Peyer's patch (tissue), 4 donors: ENCODE measurements around the gene PRDM15. TPM values are rescaled to one million over a fixed set of nuclear protein-coding genes. Genes with fewer than 3 reads are reported as not detected.

ENCODE experiments used
- DNase-seq, 3 donors: peaks; one replicate each; pipeline ENCODE4 v3.0.0-alpha.2; 2017 to 2019
- H3K27ac ChIP-seq, 4 donors: fragments of 200-600 bp; sonication (generic); one replicate each; pipeline ENCODE4 v1.5.1; 2016 to 2019
- H3K27me3 ChIP-seq, 2 donors: fragments of 200-600 bp; sonication (generic); one replicate each; pipeline ENCODE4 v1.5.1; 2019
- H3K36me3 ChIP-seq, 3 donors: fragments of 200-600 bp; sonication (generic); one replicate each; pipeline ENCODE4 v1.5.1; 2016 to 2019
- H3K4me1 ChIP-seq, 4 donors: fragments of 200-600 bp; sonication (generic); one replicate each; pipeline ENCODE4 v1.5.1; 2016 to 2019
- H3K4me3 ChIP-seq, 4 donors: fragments of 200-600 bp; sonication (generic); 1 replicate in 3 of 4; 2 replicates in 1 of 4; pipeline ENCODE4 v1.5.1; 2016 to 2019; ENCODE audit warnings: mild to moderate bottlenecking in 1 of 4
- H3K9me3 ChIP-seq, 4 donors: fragments of 200-600 bp; sonication (generic); one replicate each; pipeline ENCODE4 v1.5.1; 2016 to 2019; ENCODE audit warnings: mild to moderate bottlenecking in 1 of 4
- CTCF ChIP-seq, 6 experiments: fragments of 450-650 bp in 4 of 6; fragments of 200-600 bp in 2 of 6; sonication (generic) in 1 of 6; IDR thresholded peaks; one replicate each; pipeline ENCODE4 v1.5.1; 2017 to 2019; ENCODE audit warnings: antibody characterized with exemption in 6 of 6, mild to moderate bottlenecking in 3 of 6, moderate library complexity in 1 of 6
- POLR2A ChIP-seq, 2 donors: fragments of 450-650 bp; IDR thresholded peaks; one replicate each; pipeline ENCODE4 v1.5.1; 2017; ENCODE audit warnings: antibody characterized with exemption in 2 of 2, mild to moderate bottlenecking in 2 of 2, moderate library complexity in 2 of 2
- total RNA-seq, 4 donors: library from RNA; depleted of rRNA; stranded (reverse); fragments of >200 nt; gene quantifications; one replicate each; pipeline ENCODE4 v1.1.0, GENCODE V29; 2016

Gene PRDM15
- total RNA-seq, 4 donors from 2014 or later, result 9.3 to 47.9 (median 16.9) TPM

- Histone ChIP-seq H3K9me3 (no peaks in the 10 kb centered on the region), H3K27ac (no peak overlapping the region), H3K4me3 (no peak overlapping the region), H3K4me1 (peaks cover 0 to 5% (median 0%) of the 10 kb centered on the region in 4 donors), H3K27me3 (no peaks in the 10 kb centered on the region), H3K36me3 (peaks cover 0 to 23% (median 0%) of the 10 kb centered on the region in 3 donors)
- TF ChIP-seq POLR2A (IDR thresholded peaks at IDR 0.05), result no peak
- TF ChIP-seq CTCF (IDR thresholded peaks at IDR 0.05), result no peak
- DNase-seq, result no peak
Observed at GRCh38 chr21:41799763-41800162, 79.4 kb downstream of the PRDM15 start.

GRCh38 chr21:41798326-41798725 lies 80.8 kb downstream of the PRDM15 start:
- no peak for DNase-seq
- no peak for TF ChIP-seq POLR2A (IDR thresholded peaks at IDR 0.05)
- no peak for TF ChIP-seq CTCF (IDR thresholded peaks at IDR 0.05)
- Histone ChIP-seq H3K4me1 (peaks cover 0 to 2% (median 0%) of the 10 kb centered on the region in 4 donors), H3K4me3 (no peak overlapping the region), H3K27ac (no peak overlapping the region), H3K27me3 (no peaks in the 10 kb centered on the region), H3K9me3 (no peaks in the 10 kb centered on the region), H3K36me3 (peaks cover 0 to 23% (median 0%) of the 10 kb centered on the region in 3 donors)

GRCh38 chr21:41796476-41797080 lies 82.6 kb downstream of the PRDM15 start:
- peaks cover 0 to 23% (median 0%) of the 10 kb centered on the region in 3 donors for H3K36me3 ChIP-seq
- no peaks in the 10 kb centered on the region for H3K27me3 ChIP-seq
- H3K9me3 ChIP-seq, result peaks cover 0 to 7% (median 2%) of the 10 kb centered on the region in 4 donors
- DNase-seq, result no peak
- no peak for TF ChIP-seq POLR2A (IDR thresholded peaks at IDR 0.05)
- TF ChIP-seq CTCF (IDR thresholded peaks at IDR 0.05), result no peak
- H3K4me1 ChIP-seq, result no peaks in the 10 kb centered on the region
- H3K27ac ChIP-seq, result no peak overlapping the region
- H3K4me3 ChIP-seq, result no peak overlapping the region

GRCh38 chr21:41795726-41796125 lies 83.4 kb downstream of the PRDM15 start:
- Histone ChIP-seq H3K36me3 (peaks cover 0 to 17% (median 0%) of the 10 kb centered on the region in 3 donors), H3K27me3 (no peaks in the 10 kb centered on the region), H3K27ac (no peak overlapping the region), H3K4me3 (no peak overlapping the region), H3K4me1 (no peaks in the 10 kb centered on the region), H3K9me3 (peaks cover 0 to 7% (median 2%) of the 10 kb centered on the region in 4 donors)
- no peak for DNase-seq
- no peak for TF ChIP-seq CTCF (IDR thresholded peaks at IDR 0.05)
- TF ChIP-seq POLR2A (IDR thresholded peaks at IDR 0.05), result no peak

- peaks cover 0 to 6% (median 0%) of the 10 kb centered on the region in 3 donors for H3K36me3 ChIP-seq
- peaks cover 0 to 7% (median 2%) of the 10 kb centered on the region in 4 donors for H3K9me3 ChIP-seq
- H3K27ac ChIP-seq, result no peak overlapping the region
- TF ChIP-seq CTCF (IDR thresholded peaks at IDR 0.05) (no peak), POLR2A (IDR thresholded peaks at IDR 0.05) (no peak)
- no peak for DNase-seq
- no peak overlapping the region for H3K4me3 ChIP-seq
- no peaks in the 10 kb centered on the region for H3K27me3 ChIP-seq
- H3K4me1 ChIP-seq, result no peaks in the 10 kb centered on the region
Observed at GRCh38 chr21:41794600-41794999, 84.5 kb downstream of the PRDM15 start.
